ENCODE measurements around the gene TMEM270.

Gene TMEM270

DNA sequence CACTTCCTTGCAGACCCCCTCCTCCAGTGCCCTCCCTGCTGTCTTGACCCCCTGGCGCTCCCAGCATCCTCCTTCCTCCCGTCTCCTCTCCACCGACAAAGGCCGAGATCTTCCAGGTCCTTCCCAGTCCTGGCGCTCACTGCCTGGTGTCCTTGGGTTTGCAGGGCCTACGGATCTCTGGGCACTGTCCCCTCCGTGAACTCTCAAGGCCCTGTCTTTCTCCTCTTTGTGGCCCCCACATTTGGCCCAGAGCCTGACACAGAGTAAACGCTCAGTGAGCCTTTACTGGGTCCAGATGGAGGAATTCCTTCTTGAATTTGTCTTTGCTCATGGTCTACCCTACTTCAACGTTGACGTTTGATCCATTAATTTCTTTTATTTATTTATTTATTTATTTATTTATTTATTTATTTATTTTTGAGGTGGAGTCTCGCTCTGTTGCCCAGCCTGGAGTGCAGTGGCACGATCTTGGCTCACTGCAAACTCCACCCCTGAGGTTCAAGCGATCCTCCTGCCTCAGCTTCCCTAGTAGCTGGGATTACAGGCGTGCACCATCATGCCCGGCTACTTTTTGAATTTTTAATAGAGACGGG, 29.7 kb downstream of the TMEM270 start:
- no peak for DNase-seq

DNA sequence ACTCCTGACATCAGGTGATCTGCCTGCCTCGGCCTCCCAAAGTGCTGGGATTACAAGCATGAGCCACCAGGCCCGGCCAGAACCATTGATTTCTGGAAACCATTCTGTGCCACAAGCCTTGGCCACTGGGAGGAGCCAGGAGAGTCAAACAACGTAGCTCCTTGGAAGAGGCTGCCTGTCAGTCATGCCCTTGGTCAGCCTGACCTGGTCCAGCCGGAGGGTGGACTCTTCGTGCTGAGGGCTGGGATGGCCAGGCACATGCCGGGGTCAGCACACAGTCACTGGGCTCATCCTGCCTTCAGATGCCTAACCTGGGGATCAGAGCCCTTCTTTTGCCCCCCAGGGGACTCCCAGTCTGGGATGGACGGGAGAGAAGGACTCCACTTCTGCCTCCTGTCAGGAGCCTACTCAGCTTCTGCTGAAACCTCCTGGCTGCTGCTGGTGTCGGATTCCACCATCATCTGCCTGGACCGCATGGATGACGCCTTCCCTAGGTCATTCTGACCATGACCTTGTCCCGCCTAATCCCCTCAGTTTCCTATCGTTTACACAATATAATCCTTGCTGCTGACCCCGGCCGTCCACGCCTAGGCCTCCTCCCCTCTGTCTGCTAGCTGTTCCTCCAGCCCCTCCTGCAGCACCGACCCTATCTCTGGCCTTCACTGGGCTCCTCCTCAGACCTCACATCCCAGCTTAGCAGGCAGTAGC, 30.4 kb downstream of the TMEM270 start:
- no peak for DNase-seq

- DNase-seq, result no peak
Observed at GRCh38 chr7:73892003-73892999, 31.3 kb downstream of the TMEM270 start.

DNA sequence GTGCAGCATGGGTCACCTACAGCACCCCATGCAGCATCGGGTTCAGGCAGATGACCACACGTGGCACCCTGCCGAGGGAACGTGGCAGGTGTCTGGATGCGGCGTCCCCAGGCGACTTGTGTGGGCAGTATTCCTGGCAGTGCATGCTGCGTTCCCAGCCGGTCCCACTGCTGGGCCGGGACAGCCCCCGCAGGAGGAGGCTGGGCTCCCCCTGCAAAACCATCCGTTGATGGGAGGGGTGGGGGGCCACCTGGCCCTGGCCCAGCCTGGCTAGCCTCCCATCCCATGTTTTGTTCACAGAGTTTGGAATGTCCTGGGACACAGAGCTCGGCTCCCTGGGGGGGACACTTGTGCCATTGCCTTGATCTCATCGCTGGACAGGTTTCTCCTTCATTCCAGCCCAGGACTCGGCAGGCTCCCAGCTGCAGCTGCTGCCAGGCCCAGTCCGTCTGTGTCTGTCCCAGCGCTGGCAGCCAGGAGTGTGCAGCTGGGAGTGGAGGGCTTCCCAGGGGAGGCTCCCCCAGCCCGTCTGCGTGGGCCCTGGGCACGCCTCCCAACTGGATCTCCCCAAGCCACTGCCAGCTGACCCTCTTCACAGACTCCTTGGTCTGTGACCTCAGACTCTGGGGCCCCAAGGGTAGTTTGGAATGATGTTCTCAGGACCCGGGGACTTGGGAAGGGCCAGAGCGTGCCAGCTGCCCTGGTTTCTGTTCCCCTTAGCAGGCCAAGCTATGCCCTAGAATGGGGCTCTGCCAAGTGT, 32.6 kb downstream of the TMEM270 start:
- no peak for DNase-seq

DNA sequence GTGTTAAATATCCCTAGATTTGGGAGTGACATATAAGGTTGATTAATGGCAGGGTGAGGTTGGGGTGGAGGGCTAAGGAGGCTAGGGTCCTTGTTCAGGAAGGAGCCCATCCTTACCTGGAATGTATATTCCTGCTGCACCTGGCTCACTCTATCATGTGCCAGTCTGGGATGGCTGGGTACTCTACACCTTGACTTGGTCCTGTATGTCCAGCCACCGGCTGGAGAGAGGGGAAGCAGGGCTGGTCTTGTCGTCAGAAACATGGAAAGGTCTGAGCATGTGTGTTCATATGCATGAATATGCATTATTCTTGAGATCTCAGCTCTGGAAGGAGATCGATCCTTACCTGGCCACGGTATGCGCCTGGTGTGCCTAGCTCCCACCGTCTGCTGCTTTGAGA, 33.2 kb downstream of the TMEM270 start:
- DNase-seq, result no peak

- no peak for DNase-seq
Observed at GRCh38 chr7:73894733-73895551, 34.0 kb downstream of the TMEM270 start.

GRCh38 chr7:73895626-73896025, 34.7 kb downstream of the TMEM270 start:
- no peak for DNase-seq

GRCh38 chr7:73896454-73896853, 35.5 kb downstream of the TMEM270 start:
- no peak for DNase-seq

DNA sequence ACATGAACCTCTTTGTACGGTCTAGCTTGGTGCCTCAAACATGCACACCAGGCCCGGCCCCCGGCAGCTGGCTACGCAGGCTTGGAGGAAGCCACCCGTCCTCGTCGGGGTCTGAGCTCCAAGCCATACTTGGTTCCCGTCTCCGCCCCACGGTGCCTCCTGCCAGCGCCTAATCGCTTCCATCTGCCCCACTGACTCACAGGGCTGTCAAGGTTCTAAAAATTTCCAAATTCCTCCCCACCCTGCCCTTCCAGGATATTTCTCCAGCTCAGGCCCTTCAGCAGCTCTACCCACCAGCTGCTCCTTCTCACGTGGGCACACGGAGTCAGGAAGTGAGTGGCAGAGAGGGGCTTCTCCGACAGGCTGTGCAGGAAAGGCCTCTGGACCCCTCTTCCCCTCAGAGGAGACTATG, 38.8 kb downstream of the TMEM270 start:
- no peak for DNase-seq

DNA sequence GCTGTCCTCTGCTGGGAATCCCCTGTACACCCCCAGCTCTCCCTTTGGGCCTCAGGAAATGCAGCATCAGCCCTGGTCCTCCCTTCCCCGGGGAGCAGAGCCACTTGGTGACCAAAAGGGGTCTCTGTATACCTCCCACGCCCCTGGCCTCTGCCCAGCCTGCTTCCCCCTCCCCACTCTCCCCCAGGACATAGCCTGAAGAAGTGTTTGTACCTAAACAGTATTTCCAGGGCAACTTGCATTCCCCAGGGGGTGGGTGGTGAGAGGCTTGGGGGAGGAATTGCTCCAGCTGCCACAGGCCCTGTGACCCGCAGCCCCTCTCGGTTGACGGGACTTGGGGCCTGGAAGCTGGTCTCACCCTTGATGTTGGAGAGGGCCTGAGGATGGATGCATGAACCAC, 39.3 kb downstream of the TMEM270 start:
- DNase-seq, result no peak

DNA sequence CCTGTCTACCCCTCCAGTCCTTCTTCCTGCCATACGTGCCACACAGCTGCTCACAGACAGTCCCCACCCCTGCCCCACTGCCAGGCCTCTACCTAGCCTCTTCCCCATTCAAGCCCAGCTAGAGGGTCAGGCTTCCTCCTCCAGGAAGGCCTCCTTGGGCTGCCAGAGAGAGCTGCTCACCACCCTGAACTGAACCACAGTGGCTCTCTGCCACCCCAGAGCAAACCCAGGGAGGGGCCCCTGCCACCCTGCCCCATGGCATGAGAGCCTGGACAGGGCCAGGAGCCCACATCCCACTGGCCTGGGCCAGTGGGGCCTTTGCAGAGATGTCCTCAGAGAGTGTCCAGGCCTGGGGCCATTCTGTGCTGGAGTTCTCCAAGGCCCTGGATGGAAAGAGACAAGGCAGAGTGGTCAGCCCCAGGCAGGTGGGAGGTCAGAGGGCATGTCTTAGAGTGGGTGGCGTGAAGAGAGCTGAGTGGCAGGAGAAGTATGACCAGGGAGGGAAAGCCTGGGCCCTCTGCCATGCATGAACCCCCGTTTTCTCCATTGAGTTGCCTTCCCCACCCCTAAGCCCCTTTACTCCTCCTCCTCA, 40.4 kb downstream of the TMEM270 start:
- DNase-seq, result no peak

- DNase-seq, result no peak
Observed at GRCh38 chr7:73901823-73902597, 41.1 kb downstream of the TMEM270 start.

DNA sequence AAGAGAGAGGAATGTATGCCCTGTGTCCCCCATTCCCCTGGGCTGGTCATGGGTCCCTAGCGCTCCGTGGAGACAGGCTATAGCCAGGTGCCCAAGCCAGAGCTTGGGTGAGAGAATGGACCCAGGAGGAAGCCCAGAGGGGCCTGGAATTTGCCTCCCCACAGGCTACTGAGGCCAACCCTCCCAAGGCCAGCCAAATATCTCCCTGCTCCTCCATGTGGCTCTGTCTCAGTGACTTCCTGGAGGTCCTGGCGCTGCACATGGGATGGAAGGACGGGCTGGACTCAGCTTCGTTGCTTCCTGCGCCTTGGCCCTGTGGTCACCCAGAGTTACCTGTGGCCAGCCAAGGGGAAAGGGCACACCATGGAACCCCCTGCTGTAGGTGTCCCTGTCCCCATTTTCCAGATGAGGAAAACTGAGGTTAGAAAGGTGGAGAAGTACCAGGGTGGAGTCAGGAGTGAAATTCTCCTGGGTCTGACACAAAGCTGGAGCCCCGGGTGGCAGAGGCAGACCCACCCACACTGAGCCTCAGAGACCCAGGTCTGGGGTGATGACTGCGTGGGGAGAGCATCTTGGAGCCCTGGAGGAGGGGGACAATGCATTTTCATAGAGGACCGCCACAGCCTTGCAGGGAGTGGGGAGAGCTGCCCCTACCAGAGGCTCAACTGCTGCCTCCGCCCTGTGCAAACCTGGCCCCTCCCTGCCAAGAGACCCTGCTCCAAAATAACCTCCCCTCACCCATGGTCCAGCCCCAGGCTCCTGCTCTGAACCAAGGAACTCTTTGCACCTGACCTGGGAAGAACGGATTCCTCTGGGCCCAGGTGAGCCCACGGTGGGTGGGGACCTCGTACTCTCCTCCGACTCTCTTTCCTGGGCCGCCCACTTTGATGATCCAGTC, 42.6 kb downstream of the TMEM270 start:
- DNase-seq, result no peak

- no peak for DNase-seq
Observed at GRCh38 chr7:73904219-73905137, 43.5 kb downstream of the TMEM270 start.

DNA sequence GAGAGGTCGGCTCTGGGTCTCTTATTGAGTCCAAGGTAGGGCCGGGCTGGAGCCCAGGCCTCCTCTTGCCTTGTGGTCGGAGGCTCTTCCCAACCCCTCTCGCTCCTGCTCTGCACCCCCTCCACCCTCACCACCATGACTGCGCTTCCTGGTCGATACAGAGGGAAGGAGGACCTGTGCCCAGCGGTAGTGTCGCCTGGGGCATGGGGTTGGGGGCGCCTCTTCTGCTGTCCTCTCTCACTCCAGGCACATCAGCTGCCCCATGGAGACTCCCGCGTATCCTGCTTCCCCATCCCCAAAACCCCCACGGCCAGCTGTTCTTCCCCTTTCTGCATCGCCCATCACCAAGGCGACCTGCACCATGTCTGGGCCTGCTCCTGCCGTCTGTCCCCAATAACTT, 44.4 kb downstream of the TMEM270 start:
- DNase-seq, result no peak

GRCh38 chr7:73906874-73907273, 45.9 kb downstream of the TMEM270 start:
- no peak for DNase-seq

DNA sequence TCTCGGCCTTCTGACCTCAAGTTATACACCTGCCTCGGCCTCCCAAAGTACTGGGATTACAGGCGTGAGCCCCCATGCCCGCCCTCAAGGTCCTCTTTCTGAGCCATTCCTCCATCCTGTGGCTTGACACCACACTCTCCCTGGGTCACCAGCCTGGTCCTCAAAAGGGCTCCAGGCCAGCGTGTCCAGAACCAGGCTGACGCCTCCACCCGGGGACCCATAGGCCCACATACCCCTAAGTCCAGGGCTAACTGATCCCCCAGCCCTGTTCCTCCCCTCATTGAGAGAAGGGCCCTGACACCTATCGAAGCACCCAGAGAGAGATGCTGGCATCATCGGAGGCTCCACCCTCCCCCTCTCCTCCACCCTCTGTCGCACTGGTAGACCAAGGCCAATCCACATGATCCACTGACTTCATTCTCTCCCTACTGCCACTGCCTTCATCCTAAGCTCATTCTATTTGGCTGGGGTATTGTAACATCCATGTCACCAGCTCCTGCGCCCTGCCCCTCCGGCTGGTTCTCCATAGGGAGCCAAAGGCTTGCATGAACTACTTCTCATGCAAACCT, 46.7 kb downstream of the TMEM270 start:
- no peak for DNase-seq

DNA sequence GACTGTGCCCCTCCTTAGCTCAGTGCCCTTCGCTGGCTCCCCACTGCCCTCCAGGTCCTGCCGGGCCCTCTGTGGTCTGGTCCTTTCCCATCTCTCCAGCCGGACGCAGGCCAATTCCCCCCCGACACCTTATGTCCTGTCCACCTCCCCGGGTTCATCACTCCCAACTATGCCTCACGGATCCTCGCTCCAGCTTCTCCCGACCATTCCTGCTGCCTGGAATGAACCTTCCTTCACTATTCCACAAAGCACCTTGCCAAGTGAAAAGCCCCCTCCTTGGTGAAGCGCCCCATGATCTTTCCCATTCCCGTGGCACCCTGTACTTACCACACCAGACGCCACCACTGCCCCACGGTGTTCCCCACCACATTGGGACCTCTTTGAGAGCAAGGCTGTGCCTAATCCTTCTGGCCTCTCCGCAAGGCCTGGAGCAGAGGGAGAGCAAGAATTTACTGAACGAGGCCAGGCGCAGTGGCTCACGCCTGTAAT, 47.2 kb downstream of the TMEM270 start:
- DNase-seq, result no peak

Data from NCI-H510A (cell line).